PFSK-1 (cell line): ENCODE measurements around the gene PPP4R4.

Experiments
- FOXP2 ChIP-seq: optimal IDR thresholded peaks from 2 replicates; pipeline ENCODE3; 2011; ENCODE audit warnings: borderline replicate concordance, control low read depth, inconsistent platforms; ENCODE audit not compliant: insufficient read depth; ENCODE audit errors: extremely low read length, extremely low read depth
- POLR2AphosphoS5 ChIP-seq: IDR thresholded peaks from 2 replicates; pipeline ENCODE4 v1.6.1; 2012; ENCODE audit warnings: low read depth, mild to moderate bottlenecking, control low read depth, low read length, moderate library complexity
- SIN3A ChIP-seq: IDR thresholded peaks from 2 replicates; pipeline ENCODE4 v1.6.1; 2012; ENCODE audit warnings: mild to moderate bottlenecking, low read length, moderate library complexity, borderline replicate concordance; ENCODE audit not compliant: insufficient read depth
- TAF1 ChIP-seq: IDR thresholded peaks from 2 replicates; pipeline ENCODE4 v1.6.1; 2012; ENCODE audit warnings: low read length, control low read depth, borderline replicate concordance; ENCODE audit not compliant: insufficient read depth
- TF ChIP-seq, protein P1 (sequence below), 2 experiments: IDR thresholded peaks; 2 replicates each; pipeline versions ENCODE4 v1.6.1 to v1.8.0; 2011 to 2012; ENCODE audit warnings: low read depth in 2 of 2, low read length in 2 of 2, control low read depth in 1 of 2, inconsistent platforms in 1 of 2, mild to moderate bottlenecking in 1 of 2, moderate library complexity in 1 of 2; ENCODE audit not compliant: insufficient read depth in 1 of 2

- TF ChIP-seq, protein P1, sequence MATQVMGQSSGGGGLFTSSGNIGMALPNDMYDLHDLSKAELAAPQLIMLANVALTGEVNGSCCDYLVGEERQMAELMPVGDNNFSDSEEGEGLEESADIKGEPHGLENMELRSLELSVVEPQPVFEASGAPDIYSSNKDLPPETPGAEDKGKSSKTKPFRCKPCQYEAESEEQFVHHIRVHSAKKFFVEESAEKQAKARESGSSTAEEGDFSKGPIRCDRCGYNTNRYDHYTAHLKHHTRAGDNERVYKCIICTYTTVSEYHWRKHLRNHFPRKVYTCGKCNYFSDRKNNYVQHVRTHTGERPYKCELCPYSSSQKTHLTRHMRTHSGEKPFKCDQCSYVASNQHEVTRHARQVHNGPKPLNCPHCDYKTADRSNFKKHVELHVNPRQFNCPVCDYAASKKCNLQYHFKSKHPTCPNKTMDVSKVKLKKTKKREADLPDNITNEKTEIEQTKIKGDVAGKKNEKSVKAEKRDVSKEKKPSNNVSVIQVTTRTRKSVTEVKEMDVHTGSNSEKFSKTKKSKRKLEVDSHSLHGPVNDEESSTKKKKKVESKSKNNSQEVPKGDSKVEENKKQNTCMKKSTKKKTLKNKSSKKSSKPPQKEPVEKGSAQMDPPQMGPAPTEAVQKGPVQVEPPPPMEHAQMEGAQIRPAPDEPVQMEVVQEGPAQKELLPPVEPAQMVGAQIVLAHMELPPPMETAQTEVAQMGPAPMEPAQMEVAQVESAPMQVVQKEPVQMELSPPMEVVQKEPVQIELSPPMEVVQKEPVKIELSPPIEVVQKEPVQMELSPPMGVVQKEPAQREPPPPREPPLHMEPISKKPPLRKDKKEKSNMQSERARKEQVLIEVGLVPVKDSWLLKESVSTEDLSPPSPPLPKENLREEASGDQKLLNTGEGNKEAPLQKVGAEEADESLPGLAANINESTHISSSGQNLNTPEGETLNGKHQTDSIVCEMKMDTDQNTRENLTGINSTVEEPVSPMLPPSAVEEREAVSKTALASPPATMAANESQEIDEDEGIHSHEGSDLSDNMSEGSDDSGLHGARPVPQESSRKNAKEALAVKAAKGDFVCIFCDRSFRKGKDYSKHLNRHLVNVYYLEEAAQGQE (IDR thresholded peaks at IDR 0.05; ENCODE audit: insufficient read depth in 1 of 2, low read depth in 2 of 2, low read length in 2 of 2): no peak
- TF ChIP-seq POLR2AphosphoS5: no peak
- no peak for TF ChIP-seq TAF1
- no peak for TF ChIP-seq SIN3A
- TF ChIP-seq FOXP2: no peak
These were observed 140.0 kb downstream of the PPP4R4 start for GRCh38 chr14:94313991-94314655.
